HL-60/S4 treated with phorbol 12-myristate 13-acetate at 8.2 ng/mL for 4 days and 3 days (cell line): ENCODE measurements around the gene PTPN11.
"Not testable (repeated sequence)": the region's sequence is repeated elsewhere in the genome, so short reads cannot be mapped to it uniquely, and the experiment has no call there.

Source experiments
- in situ Hi-C: fragments of 300-500 bp; cut with MboI; formaldehyde crosslinking; loops from 2 replicates; pipeline ENCODE4 v1.15.0; 2022; ENCODE audit warnings: low sequenced_read_pairs

Gene PTPN11

DNA sequence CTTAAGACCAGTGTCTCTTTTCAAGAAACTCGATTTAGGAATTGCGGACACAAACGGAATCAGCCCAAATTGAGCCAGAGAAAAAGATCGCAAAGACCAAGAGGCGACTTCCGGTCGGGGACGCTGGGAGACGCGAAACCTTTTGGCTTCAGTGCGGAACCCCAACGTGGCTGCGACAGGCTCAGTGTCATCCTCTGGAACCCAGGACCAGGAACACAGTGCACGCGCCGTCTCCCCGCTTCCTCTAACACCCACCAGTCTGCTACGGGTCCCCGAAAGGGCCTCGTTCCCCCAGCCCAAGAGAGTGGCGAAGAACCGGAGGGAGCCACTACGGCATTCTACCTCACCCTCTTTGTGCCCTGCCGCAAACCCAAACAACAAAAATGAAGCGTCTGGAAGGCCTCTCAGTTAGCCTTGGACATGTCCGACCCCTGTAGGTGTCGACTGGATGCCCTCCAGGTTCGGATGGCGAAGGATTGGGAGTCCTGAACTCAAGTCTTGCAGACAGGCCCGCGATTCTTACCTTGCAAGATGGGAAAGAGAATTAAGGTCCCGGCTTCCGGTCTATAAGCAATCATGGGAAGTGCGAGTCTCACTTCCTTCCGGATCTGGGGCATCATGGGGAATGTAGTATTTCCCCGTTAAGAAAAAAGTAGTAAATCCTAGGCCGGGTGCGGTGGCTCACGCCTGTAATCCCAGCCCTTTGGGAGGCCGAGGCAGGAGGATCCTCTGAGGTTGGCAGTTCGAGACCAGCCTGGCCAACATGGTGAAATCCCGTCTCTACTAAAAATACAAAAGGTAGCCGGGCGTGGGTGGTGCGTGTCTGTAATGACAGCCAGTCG is 9.5 kb upstream of the PTPN11 start, which contains the start of gene RPL6:
Gene RPL6, minus strand, starts transcription at position 542 of the 842 bp plus-strand sequence. CDS start 949 bp downstream, outside the sequence.
- in situ Hi-C loops = no loop called here

DNA sequence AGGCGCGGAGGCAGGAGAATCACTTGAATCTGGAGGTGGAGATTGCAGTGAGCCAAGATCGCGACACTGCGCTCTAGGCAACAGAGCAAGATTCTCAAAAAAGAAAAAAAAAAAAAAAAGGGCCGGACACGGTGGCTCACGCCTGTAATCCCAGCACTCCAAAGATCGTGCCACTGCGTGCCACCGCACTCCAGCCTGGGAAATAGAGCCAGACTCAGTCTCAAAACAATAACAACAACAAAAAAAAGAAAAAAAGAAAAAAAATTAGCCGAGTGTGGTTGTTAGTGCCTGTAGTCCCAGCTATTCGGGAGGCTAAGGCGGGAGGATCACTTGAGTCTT is 8.9 kb upstream of the PTPN11 start:
- in situ Hi-C loops = no loop called here

DNA sequence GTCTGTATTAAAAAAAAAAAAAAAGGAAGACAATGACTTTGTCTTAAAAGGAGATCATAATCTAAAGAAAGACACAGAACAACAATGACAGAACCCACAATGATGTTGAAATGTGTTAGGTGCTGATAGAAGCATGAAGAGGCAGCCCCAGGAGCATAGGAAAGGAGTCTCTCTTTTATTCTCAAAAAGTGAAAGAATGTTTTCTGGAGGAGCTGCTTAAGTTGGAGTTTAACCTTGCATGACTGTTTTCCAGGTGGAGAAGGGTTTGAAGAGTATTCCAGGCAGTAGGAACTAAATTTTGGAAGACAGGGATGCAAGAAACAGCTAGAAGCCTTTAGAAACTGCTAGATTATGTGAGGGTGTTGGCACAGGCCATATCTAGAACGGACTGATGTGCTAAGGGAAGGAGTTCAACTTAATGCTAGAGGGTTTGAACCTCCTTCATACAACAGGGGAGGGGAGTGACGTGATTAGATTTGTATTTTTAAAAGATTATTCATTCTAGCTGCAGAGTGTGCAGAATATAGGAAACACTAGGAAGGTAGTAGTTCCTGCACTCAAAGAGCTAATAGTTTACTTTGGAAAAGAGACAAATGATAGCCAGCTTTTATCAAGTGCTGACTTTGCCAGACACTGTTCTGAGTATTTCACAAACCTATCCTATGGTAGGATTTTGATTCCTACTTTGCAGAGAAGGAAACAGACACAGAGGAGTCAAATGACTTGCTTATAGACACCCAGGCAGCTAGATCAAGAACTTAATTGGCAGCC is 4.7 kb upstream of the PTPN11 start:
- in situ Hi-C loops = no loop called here

DNA sequence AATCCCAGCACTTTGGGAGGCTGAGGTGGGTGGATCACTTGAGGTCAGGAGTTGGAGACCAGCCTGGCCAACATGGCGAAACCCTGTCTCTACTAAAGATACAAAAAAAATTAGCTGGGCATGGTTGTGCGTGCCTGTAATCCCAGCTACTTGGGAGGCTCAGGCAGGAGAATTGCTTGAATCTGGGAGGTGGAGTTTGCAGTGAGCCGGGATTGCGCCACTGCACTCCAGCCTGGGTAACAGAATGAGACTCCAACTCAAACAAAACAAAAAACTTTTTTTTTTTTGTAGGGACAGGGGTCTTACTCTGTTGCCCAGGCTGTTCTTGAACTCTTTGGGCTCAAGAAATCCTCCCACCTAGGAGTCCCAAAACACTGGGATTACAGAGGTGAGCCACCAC is 3.3 kb upstream of the PTPN11 start:
- in situ Hi-C loops = not testable (repeated sequence)

DNA sequence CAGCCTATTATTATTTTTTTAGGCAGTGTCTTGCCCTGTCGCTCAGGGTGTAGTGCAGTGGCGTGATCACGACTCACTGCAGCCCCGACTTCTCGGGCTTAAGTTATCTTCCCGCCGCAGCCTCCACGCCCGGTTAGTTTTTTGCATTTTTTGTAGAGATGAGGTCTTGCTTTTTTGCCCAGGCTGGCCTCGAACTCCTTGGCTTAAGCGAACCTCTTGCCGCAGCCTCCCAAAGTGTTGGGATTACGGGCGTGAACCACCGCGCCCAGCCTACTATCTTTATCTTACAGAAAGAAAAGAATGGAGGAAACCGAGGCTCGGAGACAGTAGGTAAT is 507 bp upstream of the PTPN11 start:
- in situ Hi-C loops = no loop called here

DNA sequence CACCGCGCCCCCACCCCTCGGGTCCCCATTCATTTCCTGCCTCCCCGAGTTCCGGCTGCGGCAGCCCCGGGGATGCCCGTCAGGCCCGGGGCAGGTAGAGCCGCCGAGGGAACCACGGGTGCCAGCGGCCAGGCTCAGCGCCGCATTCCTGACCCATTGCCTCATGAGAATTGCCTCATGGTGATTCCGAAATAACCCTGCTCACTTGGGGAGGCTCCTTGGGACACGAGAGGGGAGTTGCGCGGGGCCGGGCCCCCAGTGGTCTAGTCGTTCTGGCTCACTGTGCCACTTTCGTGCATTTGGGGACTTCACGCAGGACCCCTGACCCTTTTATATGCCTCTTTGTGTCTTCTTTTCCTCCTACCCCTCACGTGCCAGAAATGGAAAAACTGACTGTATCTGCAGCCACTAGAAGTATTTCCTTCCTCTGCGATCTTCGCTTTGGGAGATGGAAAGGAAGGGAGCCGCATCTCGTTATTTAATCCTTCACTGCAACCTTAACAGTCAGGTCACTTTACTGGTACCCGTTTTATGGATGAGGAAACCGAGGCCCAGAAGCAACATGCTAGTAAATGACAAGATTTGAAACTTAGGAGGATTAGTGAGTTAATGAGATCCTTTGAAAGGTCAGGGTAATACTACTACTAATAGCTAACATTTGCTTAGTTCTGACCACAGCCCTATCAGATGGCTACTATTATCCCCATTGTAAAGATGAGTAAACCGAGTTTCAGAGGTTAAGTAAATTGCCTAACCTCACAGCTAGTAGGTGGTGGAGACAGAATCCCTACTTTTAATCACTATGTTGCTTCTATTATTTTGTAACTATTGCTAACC is 768 bp downstream of the PTPN11 start:
- in situ Hi-C loops = no loop called here

DNA sequence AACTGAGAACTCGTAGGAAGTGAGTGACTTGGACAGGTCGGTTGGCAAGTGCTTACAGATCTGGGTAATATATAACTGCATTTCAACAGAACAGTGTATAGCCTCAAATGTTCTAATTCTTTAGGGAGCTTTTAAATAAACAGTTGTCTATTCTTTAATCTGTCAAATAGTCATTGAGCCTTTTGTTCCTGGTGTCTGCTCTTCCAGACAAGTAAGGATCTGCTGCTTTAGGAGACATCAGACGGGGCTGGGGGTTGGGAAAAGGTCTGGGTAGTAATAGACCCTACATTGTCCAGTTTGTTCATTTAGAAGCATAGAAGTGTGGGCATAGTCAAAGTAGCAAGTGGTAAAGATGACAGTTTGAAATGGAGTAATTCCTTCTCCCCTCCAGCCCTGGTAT is 2.0 kb downstream of the PTPN11 start:
- in situ Hi-C loops = no loop called here

DNA sequence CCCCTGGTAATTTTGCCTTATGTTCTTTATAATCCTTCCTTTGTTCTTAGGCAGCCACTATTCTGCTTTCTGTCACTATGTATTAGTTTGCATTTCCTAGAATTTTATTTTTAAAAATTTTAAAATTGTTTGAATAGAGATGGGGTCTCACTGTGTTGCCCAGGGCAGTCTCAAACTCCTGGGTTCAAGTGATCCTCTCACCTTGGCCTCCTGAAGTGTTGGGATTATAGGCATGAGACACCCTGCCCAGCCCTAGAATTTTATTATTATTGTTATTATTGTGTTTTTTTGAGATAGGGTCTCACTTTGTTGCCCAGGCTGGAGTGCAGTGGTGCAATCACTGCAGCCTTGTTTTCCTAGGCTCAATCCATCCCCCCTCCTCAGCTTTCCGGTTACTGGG is 2.6 kb downstream of the PTPN11 start:
- in situ Hi-C loops = no loop called here

DNA sequence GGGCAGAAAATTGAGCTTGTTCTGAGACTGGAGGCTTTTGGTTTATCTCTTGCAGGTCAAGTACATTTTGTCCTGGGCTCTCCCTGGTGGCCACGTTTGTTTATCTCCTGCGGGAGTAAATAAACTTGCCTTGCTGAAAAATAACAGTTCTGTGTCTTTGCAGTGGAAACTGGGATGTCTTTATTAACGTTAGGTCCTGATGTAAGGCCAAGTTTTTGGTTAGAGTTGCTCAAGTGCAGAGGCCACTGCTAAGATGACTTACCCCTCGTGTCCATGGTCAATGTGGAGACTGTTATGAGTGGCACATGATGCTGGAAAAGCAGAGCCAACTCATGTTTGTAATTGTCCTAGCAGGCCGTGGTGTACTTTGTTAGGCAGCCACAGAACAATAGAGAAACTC is 3.8 kb downstream of the PTPN11 start:
- in situ Hi-C loops = no loop called here

DNA sequence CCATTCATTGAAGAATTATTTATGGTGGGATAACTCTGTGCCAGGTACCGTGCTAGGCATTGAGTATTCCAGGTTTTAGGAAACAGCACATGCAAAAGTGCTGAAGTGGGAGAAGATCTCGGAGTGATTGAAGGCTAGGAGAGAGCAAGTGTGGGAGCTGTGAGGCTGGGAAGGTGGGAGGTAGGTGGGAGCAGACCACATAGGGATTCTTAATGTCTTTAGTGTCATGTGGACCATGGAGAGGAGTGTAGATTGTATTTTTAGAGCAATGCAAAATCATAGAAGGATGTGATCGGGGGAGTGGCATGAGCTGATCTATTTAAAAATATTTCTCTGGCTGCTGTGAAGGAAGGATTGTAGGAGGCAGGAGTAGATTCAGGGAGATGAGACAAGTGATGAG is 5.4 kb downstream of the PTPN11 start:
- in situ Hi-C loops = no loop called here

DNA sequence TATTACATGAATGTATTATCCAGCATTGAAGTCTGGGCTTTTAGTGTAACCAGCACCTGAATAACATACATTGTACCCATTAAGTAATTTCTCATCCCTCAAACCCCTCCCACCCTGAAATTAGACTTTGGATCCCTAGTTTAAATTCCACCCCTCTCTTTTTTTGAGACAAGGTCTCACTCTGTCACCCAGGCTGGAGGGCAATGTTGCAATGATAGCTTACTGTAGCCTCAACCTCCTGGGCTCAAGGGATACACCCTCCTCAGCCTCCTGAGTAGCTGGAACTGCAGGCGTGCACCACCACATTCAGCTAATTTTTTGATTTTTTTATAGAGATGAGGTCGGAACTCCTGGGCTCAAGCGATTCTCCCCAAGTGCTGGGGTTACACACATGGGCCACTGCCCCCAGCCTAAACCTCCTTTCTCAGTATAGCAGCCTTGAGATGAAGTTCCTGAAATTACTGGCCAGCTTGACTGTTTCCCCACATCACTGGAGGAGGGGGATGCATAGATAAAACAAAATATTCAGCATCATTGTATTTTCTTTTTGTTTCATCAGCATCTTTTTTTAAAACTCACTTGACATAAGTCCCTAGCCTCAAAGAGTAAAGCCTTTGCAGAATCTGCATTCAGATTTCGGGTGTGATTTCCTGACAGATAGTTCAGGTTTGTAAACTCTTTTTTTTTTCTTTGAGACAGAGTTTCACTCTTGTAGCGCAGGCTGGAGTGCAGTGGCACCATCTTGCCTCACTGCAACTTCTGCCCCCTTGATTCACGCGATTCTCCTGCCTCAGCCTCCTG is 7.0 kb downstream of the PTPN11 start:
- in situ Hi-C loops = no loop called here

DNA sequence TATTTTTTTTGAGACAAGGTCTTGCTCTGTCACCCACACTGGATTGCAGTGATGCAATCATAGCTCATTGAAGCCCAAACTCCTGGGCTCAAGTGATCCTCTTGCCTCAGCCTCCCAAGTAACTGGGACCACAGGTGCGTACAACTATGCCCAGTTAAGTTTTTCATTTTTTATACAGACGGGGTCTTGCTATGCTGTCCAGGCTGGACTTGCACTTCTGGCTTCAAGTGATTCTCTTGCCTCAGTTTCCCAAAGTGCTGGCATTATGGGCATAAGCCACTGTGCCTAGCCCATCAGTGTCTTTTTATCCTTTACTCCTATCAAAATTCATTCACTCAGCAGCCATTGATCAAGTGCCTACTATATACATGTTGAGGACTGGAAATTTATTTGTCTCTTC is 9.0 kb downstream of the PTPN11 start:
- in situ Hi-C loops = no loop called here

DNA sequence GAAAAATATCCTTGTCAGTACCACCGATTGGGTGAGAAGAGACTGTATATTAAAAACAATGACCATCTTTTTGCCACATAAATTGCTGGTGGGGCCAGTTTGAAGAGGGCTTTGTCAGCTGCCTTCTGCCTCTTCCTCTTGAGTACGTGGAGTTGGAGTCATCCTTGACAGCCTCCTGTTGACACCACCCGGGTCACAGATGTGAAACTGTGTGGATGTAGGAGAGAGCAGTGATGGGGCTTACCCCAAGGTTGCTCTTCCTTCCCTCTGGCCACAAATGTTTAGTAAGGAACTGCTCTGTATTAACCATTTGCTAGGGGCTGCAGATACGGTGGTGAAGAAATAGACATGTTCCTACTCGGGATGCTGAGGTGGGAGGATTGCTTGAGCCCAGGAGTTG is 12.2 kb downstream of the PTPN11 start:
- in situ Hi-C loops = no loop called here

DNA sequence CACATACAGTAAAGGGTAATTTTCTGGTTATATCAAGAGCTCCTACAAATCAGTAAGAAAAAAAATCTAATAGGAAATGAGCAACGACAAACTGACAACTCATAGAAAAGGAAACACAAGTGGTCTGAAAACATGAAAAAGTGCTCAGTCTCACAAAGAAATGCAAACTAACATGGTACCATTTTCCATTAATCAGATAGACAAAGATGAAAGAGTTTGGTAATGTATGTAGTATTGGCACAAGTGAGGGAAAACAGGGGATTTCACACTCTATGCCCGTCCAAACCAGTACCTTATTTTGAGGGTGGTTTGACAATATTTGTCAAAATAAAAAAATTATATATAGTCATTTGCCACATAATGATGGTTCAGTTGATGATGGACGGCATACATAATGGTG is 13.2 kb downstream of the PTPN11 start:
- in situ Hi-C loops = no loop called here

DNA sequence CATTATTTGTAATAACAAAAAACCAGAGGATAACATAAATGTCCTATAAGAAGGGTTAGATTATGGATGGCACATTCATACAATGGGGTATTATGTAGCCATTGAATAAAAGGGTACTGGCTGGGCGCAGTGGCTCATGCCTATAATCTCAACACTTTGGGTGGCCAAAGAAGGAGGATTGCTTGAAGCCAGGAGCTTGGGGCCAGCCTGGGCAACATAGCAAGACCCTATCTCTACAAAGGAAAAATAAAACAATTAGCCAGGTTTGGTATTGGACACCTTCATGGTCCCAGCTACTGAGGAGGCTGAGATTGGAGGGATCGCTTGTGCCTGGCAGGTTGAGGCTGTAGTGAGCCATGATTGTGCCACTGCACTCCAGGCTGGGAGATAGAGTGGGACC is 14.8 kb downstream of the PTPN11 start:
- in situ Hi-C loops = no loop called here

DNA sequence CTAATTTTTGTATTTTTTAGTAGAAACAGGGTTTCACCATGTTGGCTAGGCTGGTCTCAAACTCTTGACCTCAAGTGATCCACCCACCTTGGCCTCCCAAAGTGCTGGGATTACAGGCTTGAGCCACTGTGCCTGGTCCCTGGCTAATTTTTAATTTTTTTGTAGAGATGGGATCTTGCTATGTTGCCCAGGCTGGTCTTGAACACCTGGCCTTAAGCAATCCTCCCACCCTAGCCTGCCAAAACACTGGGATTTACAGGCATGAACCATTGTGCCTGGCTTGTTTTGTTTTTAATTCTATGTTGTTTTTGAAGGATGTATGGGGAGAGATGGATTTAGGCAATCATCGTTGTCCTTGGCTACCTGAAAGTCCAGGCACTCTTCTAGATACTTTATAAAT is 19.9 kb downstream of the PTPN11 start:
- in situ Hi-C loops = not testable (repeated sequence)

DNA sequence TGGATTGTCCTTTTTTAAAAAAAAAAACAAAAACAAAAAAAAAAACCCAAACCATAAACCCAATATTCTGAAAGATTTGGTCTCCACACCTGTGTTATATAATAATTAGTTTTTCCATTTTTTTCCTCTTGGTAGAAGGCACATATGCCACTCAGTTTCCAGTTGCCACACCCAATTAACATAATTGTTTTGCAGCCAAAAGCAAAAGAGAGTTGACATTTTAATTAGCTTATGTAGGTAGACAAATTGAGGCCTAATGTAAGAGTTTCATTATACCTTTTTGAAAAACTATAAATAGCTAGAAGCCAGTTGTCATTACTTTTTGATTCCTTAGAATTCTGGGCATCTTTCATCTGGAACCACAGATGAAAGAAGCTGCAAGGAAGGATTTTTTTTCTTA is 21.0 kb downstream of the PTPN11 start:
- in situ Hi-C loops = no loop called here

DNA sequence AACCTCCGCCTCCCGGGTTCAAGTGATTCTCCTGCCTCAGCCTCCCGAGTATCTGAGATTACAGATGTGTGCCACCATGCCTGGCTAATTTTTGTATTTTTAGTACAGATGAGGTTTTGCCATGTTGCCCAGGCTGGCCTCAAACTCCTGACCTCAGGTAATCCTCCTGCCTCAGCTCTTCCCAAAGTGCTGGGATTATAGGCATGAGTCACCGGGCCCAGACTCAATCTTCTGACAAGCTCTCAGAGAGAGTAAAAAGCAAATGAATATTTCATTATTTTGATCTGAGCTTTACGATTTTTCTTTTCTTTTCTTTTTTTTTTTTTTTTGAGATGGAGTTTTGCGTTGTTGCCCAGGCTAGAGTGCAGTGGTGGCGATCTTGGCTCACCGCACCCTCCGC is 21.9 kb downstream of the PTPN11 start:
- in situ Hi-C loops = not testable (repeated sequence)

DNA sequence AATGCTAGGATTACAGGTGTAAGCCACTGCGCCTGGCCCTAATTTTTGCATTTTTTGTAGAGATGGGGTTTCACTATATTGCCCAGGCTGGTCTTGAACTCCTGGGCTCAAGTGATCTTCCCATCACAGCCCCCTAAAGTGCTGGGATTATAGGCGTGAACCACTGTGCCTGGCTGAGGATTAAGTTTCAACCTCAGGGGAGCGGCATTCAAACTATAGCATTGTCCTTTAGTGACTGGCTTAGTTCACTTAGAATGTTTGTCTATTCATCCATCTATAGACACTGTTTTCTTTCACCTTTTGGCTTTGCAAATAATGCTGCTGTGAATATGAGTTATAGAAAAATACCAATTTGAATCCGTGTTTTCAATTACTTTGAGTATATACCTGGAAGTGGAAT is 25.2 kb downstream of the PTPN11 start:
- in situ Hi-C loops = no loop called here

DNA sequence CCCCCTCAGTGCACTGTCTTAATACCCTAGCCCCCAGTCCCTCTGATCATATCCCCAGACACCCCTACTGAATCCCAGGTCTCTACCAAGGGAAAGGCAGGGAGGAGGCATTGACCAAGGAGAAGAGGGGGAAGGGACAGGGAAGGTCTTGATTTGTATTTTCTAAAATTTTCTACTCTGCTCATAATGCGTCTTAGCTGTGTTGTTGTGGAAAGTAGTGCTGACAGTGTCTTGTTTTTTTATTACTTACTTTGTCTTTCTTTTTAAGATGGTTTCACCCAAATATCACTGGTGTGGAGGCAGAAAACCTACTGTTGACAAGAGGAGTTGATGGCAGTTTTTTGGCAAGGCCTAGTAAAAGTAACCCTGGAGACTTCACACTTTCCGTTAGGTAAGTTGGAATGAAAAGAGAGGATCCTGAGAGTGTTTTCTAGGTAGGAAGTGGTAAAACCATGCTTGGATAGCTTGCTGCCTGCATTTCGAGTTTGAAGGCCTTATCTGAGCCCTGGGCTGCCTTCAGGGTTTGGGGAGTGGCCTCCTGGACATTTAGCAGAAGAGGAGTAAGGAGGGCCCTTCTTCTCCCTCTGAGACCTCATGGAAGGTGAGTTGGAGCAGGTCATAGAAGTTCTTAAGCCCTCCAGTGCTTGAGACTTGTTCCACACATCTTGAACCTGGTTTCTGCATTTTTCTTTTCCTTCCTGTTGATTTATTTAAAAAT is 27.4 kb downstream of the PTPN11 start:
- in situ Hi-C loops = no loop called here
